ENCODE data around the gene DNAH8. TPM values are rescaled to one million over a fixed set of nuclear protein-coding genes. Genes with fewer than 3 reads are reported as not detected.

DNAH8 gene
- total RNA-seq, 1 experiment from 2014 or later: not detected

- POLR2A ChIA-PET: no interaction called here
- H3K27me3 ChIP-seq (ENCODE audit: control insufficient read depth, insufficient read depth, low read length): peaks cover 23% of the 10 kb centered on the region
Observed at GRCh38 chr6:38846844-38847243, 131.7 kb downstream of the DNAH8 start.

DNA sequence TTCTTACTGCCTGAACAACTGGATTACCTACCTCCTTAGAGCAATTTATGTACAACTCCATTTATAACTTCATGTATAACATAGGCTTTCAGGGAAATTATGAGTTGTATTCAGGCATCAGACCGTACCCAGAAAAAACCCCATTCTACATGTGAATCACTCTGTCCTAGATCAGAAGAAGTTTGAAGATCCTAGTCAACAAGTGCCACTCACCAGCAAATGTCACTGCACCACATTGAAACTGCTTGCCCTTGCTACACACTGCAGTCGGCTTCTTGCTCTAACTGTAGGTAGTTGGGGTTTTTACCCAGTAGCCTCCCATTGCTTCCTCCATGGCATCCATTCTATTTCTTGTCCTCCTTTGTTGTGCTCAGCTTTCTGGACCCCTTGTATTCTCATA is 132.4 kb downstream of the DNAH8 start:
- TF ChIP-seq, protein P1, sequence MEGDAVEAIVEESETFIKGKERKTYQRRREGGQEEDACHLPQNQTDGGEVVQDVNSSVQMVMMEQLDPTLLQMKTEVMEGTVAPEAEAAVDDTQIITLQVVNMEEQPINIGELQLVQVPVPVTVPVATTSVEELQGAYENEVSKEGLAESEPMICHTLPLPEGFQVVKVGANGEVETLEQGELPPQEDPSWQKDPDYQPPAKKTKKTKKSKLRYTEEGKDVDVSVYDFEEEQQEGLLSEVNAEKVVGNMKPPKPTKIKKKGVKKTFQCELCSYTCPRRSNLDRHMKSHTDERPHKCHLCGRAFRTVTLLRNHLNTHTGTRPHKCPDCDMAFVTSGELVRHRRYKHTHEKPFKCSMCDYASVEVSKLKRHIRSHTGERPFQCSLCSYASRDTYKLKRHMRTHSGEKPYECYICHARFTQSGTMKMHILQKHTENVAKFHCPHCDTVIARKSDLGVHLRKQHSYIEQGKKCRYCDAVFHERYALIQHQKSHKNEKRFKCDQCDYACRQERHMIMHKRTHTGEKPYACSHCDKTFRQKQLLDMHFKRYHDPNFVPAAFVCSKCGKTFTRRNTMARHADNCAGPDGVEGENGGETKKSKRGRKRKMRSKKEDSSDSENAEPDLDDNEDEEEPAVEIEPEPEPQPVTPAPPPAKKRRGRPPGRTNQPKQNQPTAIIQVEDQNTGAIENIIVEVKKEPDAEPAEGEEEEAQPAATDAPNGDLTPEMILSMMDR (IDR thresholded peaks at IDR 0.05): no peak
- TF ChIP-seq SIN3A (IDR thresholded peaks at IDR 0.05; ENCODE audit: borderline replicate concordance, insufficient read depth, low read depth, low read length) (no peak), TCF7L2 (IDR thresholded peaks at IDR 0.05; ENCODE audit: low read depth, low read length) (no peak), POLR2AphosphoS5 (IDR thresholded peaks at IDR 0.05; ENCODE audit: low read depth, low read length) (no peak)
- TF ChIP-seq, protein P2, sequence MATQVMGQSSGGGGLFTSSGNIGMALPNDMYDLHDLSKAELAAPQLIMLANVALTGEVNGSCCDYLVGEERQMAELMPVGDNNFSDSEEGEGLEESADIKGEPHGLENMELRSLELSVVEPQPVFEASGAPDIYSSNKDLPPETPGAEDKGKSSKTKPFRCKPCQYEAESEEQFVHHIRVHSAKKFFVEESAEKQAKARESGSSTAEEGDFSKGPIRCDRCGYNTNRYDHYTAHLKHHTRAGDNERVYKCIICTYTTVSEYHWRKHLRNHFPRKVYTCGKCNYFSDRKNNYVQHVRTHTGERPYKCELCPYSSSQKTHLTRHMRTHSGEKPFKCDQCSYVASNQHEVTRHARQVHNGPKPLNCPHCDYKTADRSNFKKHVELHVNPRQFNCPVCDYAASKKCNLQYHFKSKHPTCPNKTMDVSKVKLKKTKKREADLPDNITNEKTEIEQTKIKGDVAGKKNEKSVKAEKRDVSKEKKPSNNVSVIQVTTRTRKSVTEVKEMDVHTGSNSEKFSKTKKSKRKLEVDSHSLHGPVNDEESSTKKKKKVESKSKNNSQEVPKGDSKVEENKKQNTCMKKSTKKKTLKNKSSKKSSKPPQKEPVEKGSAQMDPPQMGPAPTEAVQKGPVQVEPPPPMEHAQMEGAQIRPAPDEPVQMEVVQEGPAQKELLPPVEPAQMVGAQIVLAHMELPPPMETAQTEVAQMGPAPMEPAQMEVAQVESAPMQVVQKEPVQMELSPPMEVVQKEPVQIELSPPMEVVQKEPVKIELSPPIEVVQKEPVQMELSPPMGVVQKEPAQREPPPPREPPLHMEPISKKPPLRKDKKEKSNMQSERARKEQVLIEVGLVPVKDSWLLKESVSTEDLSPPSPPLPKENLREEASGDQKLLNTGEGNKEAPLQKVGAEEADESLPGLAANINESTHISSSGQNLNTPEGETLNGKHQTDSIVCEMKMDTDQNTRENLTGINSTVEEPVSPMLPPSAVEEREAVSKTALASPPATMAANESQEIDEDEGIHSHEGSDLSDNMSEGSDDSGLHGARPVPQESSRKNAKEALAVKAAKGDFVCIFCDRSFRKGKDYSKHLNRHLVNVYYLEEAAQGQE (IDR thresholded peaks at IDR 0.05; ENCODE audit: insufficient read depth in 1 of 2, low read depth in 2 of 2, low read length in 1 of 2): no peak
- intact Hi-C loops (cut with micrococcal nuclease; ENCODE audit: unreplicated experiment): no loop called here
- ATAC-seq (no peak), DNase-seq (ENCODE audit: low read depth, low spot score) (no peak)
- H3K27ac ChIP-seq (ENCODE audit: low read length): no peak overlapping the region
- no peak overlapping the region for H3K4me3 ChIP-seq (ENCODE audit: low read depth in 2 of 2, low read length in 2 of 2)
- no TSS peak for BruUV-seq (replicated peaks)
- POLR2A ChIA-PET: no interaction called here
- no peaks in the 10 kb centered on the region for H3K9me3 ChIP-seq (ENCODE audit: control insufficient read depth, insufficient read depth, low read depth, low read length)
- no peaks in the 10 kb centered on the region for H3K4me1 ChIP-seq (ENCODE audit: control insufficient read depth, insufficient read depth, low read length)
- in situ Hi-C loops (cut with HindIII; ENCODE audit: low pct_unique_long_range_greater_than_20kb, low sequenced_read_pairs): no loop called here
- CTCF ChIA-PET: no interaction called here
- no peaks in the 10 kb centered on the region for H3K36me3 ChIP-seq (ENCODE audit: control insufficient read depth, insufficient read depth, low read length)
- H3K27me3 ChIP-seq (ENCODE audit: control insufficient read depth, insufficient read depth, low read length): peaks cover 22% of the 10 kb centered on the region

More at GRCh38 chr6:38846844-38847243, 131.7 kb downstream of the DNAH8 start:
- in situ Hi-C loops (cut with HindIII; ENCODE audit: low pct_unique_long_range_greater_than_20kb, low sequenced_read_pairs): no loop called here
- Histone ChIP-seq H3K27ac (ENCODE audit: low read length) (no peak overlapping the region), H3K9me3 (ENCODE audit: control insufficient read depth, insufficient read depth, low read depth, low read length) (no peaks in the 10 kb centered on the region), H3K4me1 (ENCODE audit: control insufficient read depth, insufficient read depth, low read length) (no peaks in the 10 kb centered on the region), H3K4me3 (ENCODE audit: low read depth in 2 of 2, low read length in 2 of 2) (no peak overlapping the region), H3K36me3 (ENCODE audit: control insufficient read depth, insufficient read depth, low read length) (no peaks in the 10 kb centered on the region)
- ATAC-seq (no peak), DNase-seq (ENCODE audit: low read depth, low spot score) (no peak)
- no TSS peak for BruUV-seq (replicated peaks)
- intact Hi-C loops (cut with micrococcal nuclease; ENCODE audit: unreplicated experiment): no loop called here
- CTCF ChIA-PET: interaction anchor here (0.6 kb wide), 1 partner anchor 21 kb away, joined by 4 read pairs; no protein-coding TSS in a partner anchor
- TF ChIP-seq TCF7L2 (IDR thresholded peaks at IDR 0.05; ENCODE audit: low read depth, low read length) (no peak), SIN3A (IDR thresholded peaks at IDR 0.05; ENCODE audit: borderline replicate concordance, insufficient read depth, low read depth, low read length) (no peak), POLR2AphosphoS5 (IDR thresholded peaks at IDR 0.05; ENCODE audit: low read depth, low read length) (no peak)
- TF ChIP-seq, protein P2 (IDR thresholded peaks at IDR 0.05; ENCODE audit: insufficient read depth in 1 of 2, low read depth in 2 of 2, low read length in 1 of 2): no peak
- TF ChIP-seq, protein P1 (IDR thresholded peaks at IDR 0.05): no peak

Measured in Panc1 (cell line).